HG02870 (cell line): Measurements from ENCODE around the gene LRRIQ3.
"Not testable (repeated sequence)": the region's sequence is repeated elsewhere in the genome, so short reads cannot be mapped to it uniquely, and the experiment has no call there.

Source experiments
- ATAC-seq: cut with Tn5 transposase; IDR thresholded peaks from one replicate; pipeline ENCODE4 v1.9.1; 2021; ENCODE audit warnings: mild to moderate bottlenecking, moderate library complexity; ENCODE audit not compliant: unreplicated experiment

Gene LRRIQ3, protein sequence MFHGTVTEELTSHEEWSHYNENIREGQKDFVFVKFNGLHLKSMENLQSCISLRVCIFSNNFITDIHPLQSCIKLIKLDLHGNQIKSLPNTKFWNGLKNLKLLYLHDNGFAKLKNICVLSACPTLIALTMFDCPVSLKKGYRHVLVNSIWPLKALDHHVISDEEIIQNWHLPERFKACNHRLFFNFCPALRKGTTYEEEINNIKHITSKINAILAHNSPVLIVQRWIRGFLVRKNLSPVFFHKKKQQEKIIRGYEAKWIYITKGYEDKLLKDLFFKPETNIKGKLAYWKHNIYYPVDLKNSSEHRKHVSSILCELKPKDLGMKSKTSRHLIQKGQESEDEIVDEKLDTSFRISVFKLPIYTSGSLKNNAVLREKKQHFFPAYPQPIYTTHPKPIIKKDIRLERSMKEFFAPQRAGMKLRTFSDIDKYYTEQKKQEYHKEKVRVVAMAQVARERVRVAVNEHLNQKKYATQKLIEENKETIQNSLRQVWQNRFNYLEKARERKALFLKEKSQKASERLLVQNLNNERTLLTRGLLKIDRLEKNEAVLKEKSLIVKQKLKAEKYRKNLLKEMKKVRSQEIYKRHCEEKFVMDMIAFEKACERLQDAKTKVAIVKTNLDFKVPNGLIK

DNA sequence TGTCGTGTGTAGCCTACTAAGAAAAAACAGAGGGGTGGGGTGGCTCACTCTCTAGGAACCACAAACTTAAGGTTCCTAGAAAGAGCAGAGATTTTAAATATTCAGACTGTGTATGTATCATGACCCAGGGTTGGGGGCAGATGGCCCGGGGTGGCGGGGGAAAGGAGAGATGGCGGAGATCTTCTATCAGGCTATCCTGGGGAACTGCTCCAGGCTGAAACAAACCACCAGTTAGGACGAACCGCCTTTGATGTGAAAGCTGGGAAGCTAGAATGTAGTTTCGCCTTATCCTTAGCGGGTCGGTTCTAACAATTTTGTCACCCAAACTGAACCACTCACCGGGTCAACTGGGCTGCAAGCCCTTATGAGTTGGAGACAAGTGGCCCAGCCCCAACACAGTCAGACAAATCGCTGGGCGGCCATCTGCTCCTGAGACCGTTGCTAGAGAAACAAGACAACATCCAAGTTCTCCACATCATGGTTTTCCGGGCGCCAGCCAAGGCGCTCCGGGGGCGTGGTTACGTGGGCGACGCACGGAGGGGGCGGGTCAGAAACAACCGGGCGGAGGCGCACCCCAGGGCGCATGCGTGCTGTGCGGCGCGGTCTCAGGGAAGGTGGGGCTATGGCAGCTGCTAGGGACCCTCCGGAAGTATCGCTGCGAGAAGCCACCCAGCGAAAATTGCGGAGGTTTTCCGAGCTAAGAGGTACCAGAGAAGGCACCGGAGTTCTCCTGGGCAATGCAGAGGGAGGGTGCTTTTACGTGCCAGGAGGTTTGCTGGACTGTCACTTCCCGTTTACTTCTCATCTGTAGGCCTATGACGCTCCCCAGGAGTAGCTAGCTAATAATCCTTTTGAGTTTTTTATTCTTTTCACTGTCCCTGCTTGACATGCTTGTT is at the start of gene LRRIQ3, which contains the start of gene FPGT:
TSS of gene LRRIQ3 (minus strand) at position 520 of the 896 bp plus-strand sequence. CDS start 14,492 bp downstream, outside the sequence.
TSS of gene FPGT (plus strand) at position 586 of the 896 bp plus-strand sequence. CDS start at position 623, 37 bp downstream.
- ATAC-seq = peak; percentile 85

DNA sequence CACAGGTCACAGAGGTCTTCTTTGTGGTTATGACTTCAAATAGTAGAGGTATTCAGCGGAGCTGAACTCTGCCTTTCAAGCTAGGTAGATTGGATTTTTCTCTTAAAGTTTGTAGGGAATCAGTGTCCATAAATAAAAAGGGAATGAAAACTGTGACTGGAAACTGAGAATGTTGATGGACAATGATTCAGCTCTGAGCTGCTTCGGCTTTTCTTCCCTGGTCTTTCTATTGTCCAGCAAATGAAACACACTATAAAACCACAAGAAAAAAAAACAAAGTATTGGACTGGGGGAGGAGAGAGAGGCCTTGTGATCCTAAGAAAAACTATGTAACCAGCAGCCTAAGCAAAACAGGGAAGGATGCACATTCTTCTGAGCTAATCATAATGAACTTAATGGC is 48.3 kb upstream of the LRRIQ3 start:
- no peak for ATAC-seq

DNA sequence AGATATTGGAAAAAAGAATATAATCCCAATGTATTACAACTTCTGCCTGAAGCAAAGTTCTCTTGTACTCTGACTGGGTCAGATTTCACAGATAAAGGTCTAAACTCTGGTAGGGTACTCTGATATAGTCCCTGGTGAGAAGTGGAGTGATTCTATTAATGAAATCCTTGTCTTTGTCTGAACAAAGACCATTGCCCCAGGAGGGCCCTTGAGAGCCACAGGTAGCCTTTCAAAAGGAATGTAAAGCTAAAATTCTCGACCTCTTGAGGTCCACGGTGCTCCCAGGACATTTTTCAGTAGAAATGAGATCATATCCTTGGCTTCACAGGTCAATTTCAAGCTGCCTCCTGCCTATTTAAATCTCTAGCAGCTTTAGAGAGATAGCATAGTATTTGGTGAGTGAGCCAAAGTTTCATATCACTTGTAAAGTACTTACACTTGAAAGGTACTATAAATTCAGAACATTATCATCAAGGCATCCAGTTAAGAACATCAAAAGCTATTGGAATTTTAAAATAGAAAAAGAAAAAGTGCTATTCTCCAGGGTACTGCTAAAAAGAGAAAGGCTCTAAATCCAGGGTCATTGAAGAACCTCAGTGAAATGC is 47.3 kb upstream of the LRRIQ3 start:
- no peak for ATAC-seq

DNA sequence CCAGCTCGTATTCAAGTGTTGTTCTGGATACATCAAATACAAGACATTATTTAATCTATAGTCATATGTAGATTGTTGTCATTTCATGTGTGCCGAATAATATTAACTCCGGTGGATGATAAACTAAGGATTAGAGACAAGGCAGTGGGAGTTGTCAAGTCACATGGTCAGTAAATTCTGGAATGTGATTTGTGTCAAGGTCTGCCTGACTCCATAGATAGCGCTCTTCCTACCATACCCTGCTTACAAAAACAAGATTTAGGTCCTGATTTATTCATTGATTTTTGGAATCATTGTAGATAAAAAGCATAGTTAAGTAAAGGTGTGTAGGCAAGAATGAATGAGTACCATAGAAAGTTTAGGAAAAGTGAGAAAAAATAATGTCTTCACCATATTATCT is 39.8 kb upstream of the LRRIQ3 start:
- no peak for ATAC-seq

DNA sequence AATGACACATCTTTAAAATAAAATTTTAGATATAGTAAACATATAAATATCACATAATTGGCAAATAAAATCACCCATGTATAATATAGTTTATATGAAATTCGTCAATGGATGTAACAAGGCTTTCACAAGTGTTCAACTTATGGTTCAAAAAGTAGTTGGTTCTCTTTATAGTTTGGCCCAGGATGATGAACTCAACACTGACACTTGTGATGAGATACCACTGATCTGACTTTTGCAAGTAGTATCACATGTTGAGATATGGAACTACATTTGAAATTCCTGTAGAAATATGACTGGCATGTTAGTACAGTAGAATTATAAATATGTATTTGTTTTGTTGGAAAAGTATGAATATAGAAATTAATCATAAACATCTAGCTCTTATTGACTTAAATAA is 39.1 kb upstream of the LRRIQ3 start:
- no peak for ATAC-seq

DNA sequence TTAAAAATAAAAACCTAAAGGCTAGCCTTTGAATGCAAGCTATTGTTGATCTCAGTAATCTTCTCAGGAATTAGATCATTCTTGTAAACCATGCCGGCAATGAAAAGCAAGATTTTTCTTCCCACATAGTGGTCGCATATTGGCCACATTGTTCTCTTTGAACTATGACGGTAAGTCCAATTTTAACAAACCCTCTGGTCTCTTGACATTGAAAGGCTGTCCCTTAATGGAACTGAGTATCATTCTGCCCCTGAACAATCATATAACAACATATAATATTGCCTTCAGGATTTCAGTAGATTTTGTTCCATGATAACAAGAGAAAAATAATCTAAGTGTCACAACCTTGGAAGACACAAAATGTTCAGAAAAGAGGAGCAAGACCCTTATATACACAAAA is 38.5 kb upstream of the LRRIQ3 start:
- no peak for ATAC-seq

DNA sequence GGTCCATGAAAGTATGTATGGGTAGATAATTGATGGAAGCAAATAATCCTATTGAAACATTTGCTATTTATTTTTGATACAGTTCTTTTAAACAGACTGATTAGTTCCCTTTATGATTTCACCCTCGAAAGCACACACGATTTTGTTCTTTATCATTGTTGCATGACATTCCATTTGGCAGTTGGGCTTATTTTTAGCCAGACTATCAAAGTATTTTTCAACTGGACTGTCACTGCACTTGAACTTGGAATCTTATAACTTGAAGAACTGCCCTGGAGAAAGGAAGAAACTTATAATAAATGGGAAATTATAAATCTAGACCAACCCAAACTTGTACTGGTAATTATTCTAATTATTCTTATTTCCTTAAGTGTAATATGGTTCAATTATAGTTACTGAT is 37.2 kb upstream of the LRRIQ3 start, which contains the start of gene TNNI3K:
TSS of gene TNNI3K (plus strand) at position 235 of the 400 bp plus-strand sequence. CDS start at position 300, 65 bp downstream.
- no peak for ATAC-seq

DNA sequence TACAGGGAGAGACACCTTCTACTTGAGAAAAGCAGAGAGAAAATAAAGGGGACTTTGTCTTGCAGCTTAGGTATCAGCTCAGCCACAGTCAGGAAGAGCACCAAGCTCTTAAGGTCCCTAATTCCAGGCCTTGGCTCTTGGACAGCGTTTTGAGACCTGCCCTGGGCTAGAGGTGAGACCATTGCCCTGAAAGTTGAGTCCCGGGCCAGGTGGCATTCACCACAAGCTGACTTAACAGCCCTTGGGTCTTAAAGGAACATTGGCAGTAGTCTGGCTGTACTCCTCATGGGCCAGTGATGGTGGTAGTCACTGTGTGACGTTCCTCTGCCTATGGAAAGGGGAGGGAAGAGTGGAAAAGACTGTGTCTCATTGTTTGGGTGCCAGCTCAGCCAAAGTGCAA is 25.5 kb upstream of the LRRIQ3 start:
- no peak for ATAC-seq

DNA sequence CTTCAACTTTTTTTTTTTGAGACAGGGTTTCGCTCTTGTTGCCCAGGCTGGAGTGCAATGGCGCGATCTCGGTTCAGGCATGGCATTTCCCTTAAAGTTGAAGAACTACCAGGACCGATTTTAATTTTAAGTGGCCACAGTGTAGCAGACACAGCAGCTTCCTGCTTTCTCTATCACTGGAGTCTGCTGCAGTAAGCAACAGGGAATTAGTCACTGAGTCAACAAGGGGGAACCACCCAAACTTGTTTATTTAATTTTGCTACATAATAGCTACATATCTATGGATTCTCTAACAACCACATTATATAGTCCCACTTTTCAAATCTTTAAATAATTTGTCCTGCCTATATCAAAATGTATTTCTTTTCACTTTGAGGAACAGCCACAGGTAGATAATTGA is 24.7 kb upstream of the LRRIQ3 start:
- no peak for ATAC-seq

DNA sequence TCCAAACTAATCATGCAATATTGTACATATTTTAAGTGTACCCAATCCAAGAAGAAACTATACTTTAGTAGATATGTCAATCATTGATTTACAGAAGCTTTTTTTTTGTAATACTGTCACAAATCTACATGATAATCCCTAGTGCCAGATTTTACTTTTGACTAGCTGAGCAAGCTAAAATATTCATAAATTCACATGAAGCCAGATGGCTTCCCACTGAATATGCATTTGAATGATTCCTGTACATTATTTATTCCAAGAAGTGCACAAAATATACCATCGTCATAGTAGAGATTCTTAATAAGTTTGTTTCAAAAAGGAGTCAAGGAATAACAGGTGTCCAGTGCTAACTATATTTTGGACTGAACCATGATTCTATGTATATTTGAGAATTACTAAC is 17.3 kb upstream of the LRRIQ3 start:
- no peak for ATAC-seq

DNA sequence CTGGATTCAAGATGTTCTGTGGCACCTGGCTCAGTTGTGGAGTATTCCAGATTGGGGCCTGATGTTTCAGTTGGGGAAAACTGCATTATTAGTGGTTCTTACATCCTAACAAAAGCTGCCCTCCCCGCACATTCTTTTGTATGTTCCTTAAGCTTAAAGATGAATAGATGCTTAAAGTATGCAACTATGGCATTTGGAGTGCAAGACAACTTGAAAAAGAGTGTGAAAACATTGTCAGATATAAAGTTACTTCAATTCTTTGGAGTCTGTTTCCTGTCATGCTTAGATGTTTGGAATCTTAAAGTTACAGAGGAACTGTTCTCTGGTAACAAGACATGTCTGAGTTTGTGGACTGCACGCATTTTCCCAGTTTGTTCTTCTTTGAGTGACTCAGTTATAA is 7.3 kb upstream of the LRRIQ3 start:
- ATAC-seq = no peak

DNA sequence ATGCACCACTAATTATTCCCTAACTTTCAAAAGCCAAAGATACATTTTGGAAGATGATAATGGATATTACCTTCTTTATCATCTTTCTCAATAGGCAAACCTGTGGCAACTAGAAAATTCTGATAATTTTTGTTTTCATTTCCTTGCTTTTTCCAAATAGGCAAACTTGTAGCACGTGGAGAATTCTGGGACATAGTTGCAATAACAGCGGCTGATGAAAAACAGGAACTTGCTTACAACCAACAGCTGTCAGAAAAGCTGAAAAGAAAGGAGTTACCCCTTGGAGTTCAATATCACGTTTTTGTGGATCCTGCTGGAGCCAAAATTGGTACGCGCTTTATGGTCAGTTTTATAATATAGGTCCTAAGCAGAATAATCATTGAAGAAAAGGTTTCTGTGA is 1.5 kb upstream of the LRRIQ3 start:
- ATAC-seq = no peak

DNA sequence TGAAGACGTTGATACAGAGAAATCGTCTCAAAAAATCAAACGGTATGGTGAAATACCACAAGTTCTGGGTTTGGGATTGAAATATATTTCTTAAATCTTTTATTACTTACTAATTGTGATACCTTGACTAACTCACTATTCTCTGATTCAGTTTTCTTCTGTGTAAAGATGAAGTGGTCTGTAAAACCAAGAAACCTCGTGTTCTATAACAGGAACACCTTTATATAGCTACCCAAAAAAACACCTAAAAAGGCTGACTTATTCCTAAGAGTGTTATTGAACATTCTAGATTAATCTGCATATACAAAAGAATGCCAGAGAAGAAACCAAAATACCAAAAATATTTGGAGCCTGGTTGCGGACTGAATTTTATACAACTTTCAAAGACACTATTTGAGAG is 721 bp downstream of the LRRIQ3 start:
- peak; percentile 39 for ATAC-seq

DNA sequence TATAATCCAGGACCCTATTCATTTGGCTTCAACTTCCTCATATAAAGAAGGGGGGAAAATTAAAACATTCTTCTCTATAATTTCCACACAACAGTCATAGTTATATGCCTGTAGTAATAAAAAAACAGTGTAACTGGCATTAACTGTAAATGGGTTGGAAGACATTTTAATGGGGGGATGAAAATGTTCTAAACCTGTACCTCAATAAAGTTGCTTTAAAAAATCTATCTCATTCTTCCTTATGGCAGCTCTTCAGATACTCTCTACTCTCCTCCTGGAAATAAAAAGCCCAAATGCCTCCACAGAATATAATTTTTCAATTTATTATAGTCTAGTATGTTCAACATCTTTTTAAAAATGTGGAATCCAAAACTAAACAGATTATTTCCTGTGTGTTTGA is 2.6 kb downstream of the LRRIQ3 start:
- no peak for ATAC-seq

DNA sequence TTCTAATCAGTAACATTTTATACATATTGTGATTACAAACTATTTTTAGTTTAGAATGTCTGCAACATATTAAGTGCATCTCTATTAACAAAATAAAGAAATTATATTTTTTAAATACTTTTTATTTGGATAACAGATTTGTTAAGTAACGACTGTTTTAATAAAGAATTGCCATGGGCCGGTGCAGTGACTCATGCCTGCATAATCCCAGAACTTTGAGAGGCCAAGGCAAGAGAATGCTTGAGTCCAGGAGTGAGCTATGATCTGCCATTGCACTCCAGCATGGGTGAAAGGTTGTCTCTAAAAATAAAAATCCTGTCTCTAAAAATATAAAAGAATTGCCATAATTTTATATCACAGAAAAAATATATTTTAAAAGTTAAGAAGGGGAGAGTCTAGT is 4.1 kb downstream of the LRRIQ3 start:
- ATAC-seq = no peak

DNA sequence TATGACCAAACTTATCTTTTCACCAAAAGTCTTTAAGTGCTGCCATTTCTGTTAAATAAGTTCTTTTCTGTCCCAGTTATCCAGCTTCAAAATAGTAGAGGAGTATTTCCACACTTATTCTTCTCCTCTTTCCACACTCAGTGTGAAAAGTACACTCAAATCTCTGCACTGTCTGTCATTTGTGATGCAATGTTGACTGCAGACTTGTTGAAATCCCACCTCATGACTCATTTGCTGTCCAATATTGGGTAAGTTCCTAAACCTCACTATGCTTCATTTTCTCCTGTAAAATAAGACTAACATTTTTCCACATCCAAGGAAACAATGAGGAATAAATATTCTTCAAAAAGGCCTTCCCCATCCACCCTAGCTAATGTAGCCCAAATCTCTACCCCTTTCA is 17.5 kb downstream of the LRRIQ3 start:
- ATAC-seq = no peak

DNA sequence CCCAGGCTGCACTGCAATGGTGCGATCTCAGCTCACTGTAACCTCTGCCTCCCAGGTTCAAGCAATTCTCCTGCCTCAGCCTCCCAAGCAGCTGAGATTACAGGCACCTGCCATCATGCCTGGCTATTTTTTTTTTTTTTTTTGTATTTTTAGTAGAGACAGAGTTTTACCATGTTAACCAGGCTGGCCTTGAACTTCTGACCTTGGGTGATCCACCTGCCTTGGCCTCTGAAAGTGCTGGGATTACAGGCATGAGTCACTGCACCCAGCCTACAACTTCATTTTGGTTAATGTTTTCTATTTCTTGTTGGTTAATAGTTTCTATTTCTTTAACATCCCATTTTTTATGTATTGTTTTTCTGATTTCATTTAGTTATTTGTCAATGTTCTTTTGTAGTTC is 23.6 kb downstream of the LRRIQ3 start:
- ATAC-seq = not testable (repeated sequence)

DNA sequence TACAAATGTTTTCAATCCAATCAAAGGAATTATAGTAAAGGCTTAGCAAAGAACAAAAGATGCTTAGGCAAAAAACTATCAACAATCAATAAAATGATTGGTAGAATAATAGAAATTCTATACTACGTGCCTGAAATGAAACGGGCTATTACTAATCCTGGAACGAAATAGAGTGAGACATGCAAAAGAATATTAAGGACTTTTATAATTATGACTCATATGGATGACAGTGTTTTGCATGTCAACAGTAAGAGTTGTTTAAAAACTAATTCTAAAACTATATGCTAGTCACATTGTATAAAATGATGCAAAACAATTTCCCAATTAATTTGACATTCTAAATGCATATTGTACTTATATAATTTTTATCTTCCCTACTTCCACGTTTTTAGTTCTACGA is 35.6 kb downstream of the LRRIQ3 start:
- ATAC-seq = no peak

DNA sequence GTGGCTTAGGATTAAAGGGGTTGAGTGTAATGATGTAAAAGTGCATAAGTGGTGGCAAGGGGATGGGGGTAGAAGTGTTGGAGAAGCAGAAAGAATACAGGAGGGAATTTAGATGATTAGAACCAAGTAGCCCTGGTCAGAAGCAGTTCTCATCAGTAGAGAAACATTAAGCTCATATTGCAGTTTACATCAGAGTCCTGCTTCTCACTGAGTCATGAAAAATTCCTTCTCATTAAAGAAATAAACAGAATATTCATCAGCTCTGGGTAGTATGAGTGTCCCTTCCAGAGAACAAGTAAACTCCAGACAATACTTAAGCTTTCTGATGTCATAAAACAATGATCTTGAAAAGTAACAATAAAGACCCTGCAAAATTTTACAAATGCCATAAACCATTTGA is 36.5 kb downstream of the LRRIQ3 start:
- ATAC-seq = no peak

DNA sequence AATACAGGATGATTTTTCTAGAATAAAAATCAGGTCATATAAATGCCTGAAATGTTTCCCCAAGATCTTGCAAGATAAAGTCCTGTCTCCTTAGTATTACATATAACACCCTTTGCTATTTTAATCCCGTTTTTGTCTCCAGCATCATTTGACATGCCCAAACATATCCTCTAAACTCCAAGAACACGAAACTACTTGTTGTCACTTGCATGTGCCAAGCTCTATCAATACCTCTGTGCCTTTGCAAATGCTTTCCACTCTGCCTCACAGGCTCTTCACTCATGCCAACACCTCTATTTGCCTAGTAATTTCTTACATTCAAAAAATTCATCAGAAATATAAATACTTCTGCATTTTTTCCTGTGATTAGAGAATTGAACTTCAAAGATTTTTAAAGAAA is 37.9 kb downstream of the LRRIQ3 start:
- ATAC-seq = no peak

DNA sequence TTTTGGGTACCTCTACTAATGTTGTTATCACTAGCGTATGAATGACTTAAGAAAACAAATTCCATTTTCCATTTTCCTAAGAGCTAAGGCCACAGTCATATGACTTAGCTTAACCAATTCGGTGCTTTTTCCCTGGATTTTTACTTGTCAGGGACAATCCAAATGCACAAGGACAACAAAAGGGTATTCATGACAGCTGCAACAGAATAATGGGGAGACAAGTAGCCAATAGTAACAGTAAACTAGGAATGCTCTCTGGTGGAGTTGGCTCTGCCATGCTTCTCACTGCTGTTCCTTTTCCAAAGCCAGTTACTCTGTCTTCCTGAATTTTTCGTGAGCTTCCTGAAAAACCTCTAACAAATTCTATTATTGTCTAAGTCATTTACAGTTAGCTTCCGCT is 52.9 kb downstream of the LRRIQ3 start:
- no peak for ATAC-seq
